Measurements from ENCODE around the gene ELMO1.

Gene ELMO1

GRCh38 chr7:36894190-36894589 is 554.5 kb downstream of the ELMO1 start:
- DNase-seq = no peak

GRCh38 chr7:36889182-36889581 is 559.5 kb downstream of the ELMO1 start:
- DNase-seq = no peak

GRCh38 chr7:36887969-36888368 is 560.7 kb downstream of the ELMO1 start:
- DNase-seq = no peak

- DNase-seq = no peak
These were observed 561.4 kb downstream of the ELMO1 start for GRCh38 chr7:36887233-36887632.

- DNase-seq = no peak
These were observed 563.8 kb downstream of the ELMO1 start for GRCh38 chr7:36884910-36885309.

- DNase-seq = no peak
These were observed 564.3 kb downstream of the ELMO1 start for GRCh38 chr7:36884351-36884750.

- DNase-seq = no peak
These were observed 567.3 kb downstream of the ELMO1 start for GRCh38 chr7:36881233-36881874.

- DNase-seq = no peak
These were observed 568.6 kb downstream of the ELMO1 start for GRCh38 chr7:36880108-36880507.

- no peak for DNase-seq
These were observed 569.6 kb downstream of the ELMO1 start for GRCh38 chr7:36879021-36879420.

- DNase-seq = no peak
These were observed 570.4 kb downstream of the ELMO1 start for GRCh38 chr7:36878288-36878687.

GRCh38 chr7:36875794-36876193 is 572.9 kb downstream of the ELMO1 start:
- DNase-seq = peak in 1 of 2 experiments; percentile 4

GRCh38 chr7:36874041-36874440 is 574.6 kb downstream of the ELMO1 start:
- DNase-seq = no peak

- peak in 1 of 2 experiments; percentile 17 for DNase-seq
These were observed 576.8 kb downstream of the ELMO1 start for GRCh38 chr7:36871863-36872262.

- DNase-seq = no peak
These were observed 577.3 kb downstream of the ELMO1 start for GRCh38 chr7:36871355-36871738.

GRCh38 chr7:36870625-36871354 is 577.9 kb downstream of the ELMO1 start:
- DNase-seq = peak; percentile 30 to 65

- DNase-seq = no peak
These were observed 579.8 kb downstream of the ELMO1 start for GRCh38 chr7:36868727-36869411.

GRCh38 chr7:36865019-36865418 is 583.6 kb downstream of the ELMO1 start:
- no peak for DNase-seq

GRCh38 chr7:36863901-36864701 is 584.6 kb downstream of the ELMO1 start:
- no peak for DNase-seq

GRCh38 chr7:36862771-36863261 is 585.8 kb downstream of the ELMO1 start:
- DNase-seq = no peak

- DNase-seq = no peak
These were observed 587.0 kb downstream of the ELMO1 start for GRCh38 chr7:36861656-36862055.

GRCh38 chr7:36860681-36861080 is 588.0 kb downstream of the ELMO1 start:
- no peak for DNase-seq

- no peak for DNase-seq
These were observed 593.3 kb downstream of the ELMO1 start for GRCh38 chr7:36855330-36855729.

GRCh38 chr7:36854652-36855051 is 594.0 kb downstream of the ELMO1 start:
- no peak for DNase-seq
